ENCODE measurements around the gene POU2F2. TPM values are rescaled to one million over a fixed set of nuclear protein-coding genes. Genes with fewer than 3 reads are reported as not detected.

The POU2F2 gene
- total and polyA plus RNA-seq, 2 experiments from 2014 or later: 2.3 to 4.6 TPM

GRCh38 chr19:42151782-42152684 lies 19.8 kb upstream of the POU2F2 start:
- Mint-ChIP-seq H3K36me3 (ENCODE audit: low read depth) (no peaks in the 10 kb centered on the region; the same call in 2 of the 3 replicates), H3K4me3 (no peak overlapping the region; the same call in 2 of the 3 replicates), H3K27me3 (ENCODE audit: insufficient read depth, low read depth, poor library complexity) (peaks cover 29% of the 10 kb centered on the region), H3K9me3 (no peaks in the 10 kb centered on the region), H3K27ac (peak overlapping the region; percentile 29; the same call in 1 of the 2 replicates), H3K4me1 (peaks cover 60% of the 10 kb centered on the region)
- no peaks in the 10 kb centered on the region for H4K20me1 ChIP-seq (replicated peaks; ENCODE audit: insufficient read depth)
- no peaks in the 10 kb centered on the region for H3K9me2 ChIP-seq (ENCODE audit: insufficient read depth)
- no peaks in the 10 kb centered on the region for H3K79me2 ChIP-seq (replicated peaks; ENCODE audit: insufficient read depth)
- no peak for DNase-seq (ENCODE audit: low spot score)
- peaks cover 38% of the 10 kb centered on the region for H3K4me1 ChIP-seq (ENCODE audit: insufficient read depth)
- no peak overlapping the region for H3K4me3 ChIP-seq
- H3K27ac ChIP-seq (ENCODE audit: low read depth): no peak overlapping the region
- H2AFZ ChIP-seq: peak overlapping the region; percentile 78; the same call in 1 of the 2 replicates
- 0 out of 2 replicates have a peak, but pooled peaks cover 9% of the 10 kb centered on the region for H3F3A ChIP-seq (replicated peaks; ENCODE audit: low read depth)
- no peaks in the 10 kb centered on the region for H3K36me3 ChIP-seq (ENCODE audit: insufficient read depth)
- ATAC-seq: no peak
- no peak for TF ChIP-seq STAT1 (IDR thresholded peaks at IDR 0.05; ENCODE audit: unreplicated experiment)
- no peak for TF ChIP-seq REST (IDR thresholded peaks at IDR 0.05; ENCODE audit: unreplicated experiment)
- TF ChIP-seq JUNB (IDR thresholded peaks at IDR 0.05; ENCODE audit: unreplicated experiment): no peak
- TF ChIP-seq POLR2AphosphoS5 (IDR thresholded peaks at IDR 0.05; ENCODE audit: low read depth): no peak
- TF ChIP-seq ZNF114 (CRISPR knock-in tag; IDR thresholded peaks at IDR 0.05): no peak
- TF ChIP-seq CTCF (conservative IDR thresholded peaks at IDR 0.05; ENCODE audit: low read depth in 2 of 2): no peak
- no peak for TF ChIP-seq ETS1 (IDR thresholded peaks at IDR 0.05)
- 0 out of 2 replicates have a peak, but pooled peaks cover 7% of the 10 kb centered on the region for H3K27me3 ChIP-seq (ENCODE audit: insufficient read depth)
- peak overlapping the region; percentile 65; the same call in 1 of the 2 replicates for H3K4me2 ChIP-seq

Measured in GM23338 (cell line).